Activated naive CD8-positive, alpha-beta T cell treated with anti-CD3 and anti-CD28 coated beads, Interleukin-2, amount 10 ng/mL, durations not matched to agents 7 days and 5 days (primary cell): Measurements from ENCODE around the gene ZCCHC24. TPM values are rescaled to one million over a fixed set of nuclear protein-coding genes. Genes with fewer than 3 reads are reported as not detected.

Experiments used
- ATAC-seq: fragments of 150-1000 bp; cut with Tn5 transposase; one replicate; pipeline ENCODE4 v1.10.0; 2021; ENCODE audit warnings: low read depth, moderate library complexity
- POLR2A ChIA-PET: fragments of 350-600 bp; sonication (Branson Sonifier 250); formaldehyde crosslinking; loops from one replicate; lab custom pipeline; 2021; ENCODE audit warnings: antibody characterized with exemption; lab: Charles Lee
- DNase-seq: peaks from one replicate; pipeline ENCODE4 v3.0.0; 2021
- H3K27ac Mint-ChIP-seq: one replicate; pipeline ENCODE4 v1.8.0; 2022; ENCODE audit warnings: mild to moderate bottlenecking, mixed read lengths
- H3K27me3 Mint-ChIP-seq: one replicate; pipeline ENCODE4 v1.8.0; 2022; ENCODE audit warnings: mild to moderate bottlenecking, moderate library complexity, mixed read lengths
- H3K36me3 Mint-ChIP-seq: one replicate; pipeline ENCODE4 v1.8.0; 2021; ENCODE audit warnings: mild to moderate bottlenecking, mixed read lengths
- H3K4me1 Mint-ChIP-seq: one replicate; pipeline ENCODE4 v1.8.0; 2021; ENCODE audit warnings: mixed read lengths
- H3K4me3 Mint-ChIP-seq: one replicate; pipeline ENCODE4 v1.8.0; 2022; ENCODE audit warnings: mild to moderate bottlenecking, moderate library complexity, mixed read lengths
- H3K9me3 Mint-ChIP-seq: one replicate; pipeline ENCODE4 v1.8.0; 2021; ENCODE audit warnings: mixed read lengths
- total RNA-seq, 2 experiments: library from RNA; stranded (reverse); gene quantifications; one replicate each; pipeline ENCODE4 v1.2.3, GENCODE V29; 2021

The ZCCHC24 gene
- total RNA-seq, 2 experiments from 2014 or later = 2.4 to 3.2 TPM

DNA sequence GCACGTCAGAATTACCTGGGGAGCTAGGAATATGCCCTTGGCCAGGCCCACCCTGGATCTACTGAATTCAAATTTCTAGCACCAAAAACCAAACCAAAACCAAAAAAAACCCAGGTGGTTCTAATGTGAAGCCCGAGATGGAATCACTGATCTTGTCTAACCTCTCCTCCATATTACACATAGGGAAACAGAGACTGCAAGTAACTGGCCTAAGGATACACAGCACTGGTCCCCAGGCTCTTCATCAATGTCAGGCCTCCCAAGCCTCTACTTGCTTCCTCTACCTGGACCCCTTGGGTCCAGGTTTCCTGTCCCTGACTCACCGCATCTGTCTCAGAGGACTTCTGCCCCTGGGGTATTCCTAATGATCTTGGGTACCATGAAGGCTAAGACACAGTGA, 30.7 kb downstream of the ZCCHC24 start:
- no peak for DNase-seq
- H3K9me3 Mint-ChIP-seq = no peaks in the 10 kb centered on the region
- POLR2A ChIA-PET = no interaction called here
- ATAC-seq = no peak
- H3K27me3 Mint-ChIP-seq = no peaks in the 10 kb centered on the region
- peaks cover 2% of the 10 kb centered on the region for H3K4me1 Mint-ChIP-seq
- no peak overlapping the region for H3K4me3 Mint-ChIP-seq
- H3K27ac Mint-ChIP-seq = no peak overlapping the region
- H3K36me3 Mint-ChIP-seq = no peaks in the 10 kb centered on the region

DNA sequence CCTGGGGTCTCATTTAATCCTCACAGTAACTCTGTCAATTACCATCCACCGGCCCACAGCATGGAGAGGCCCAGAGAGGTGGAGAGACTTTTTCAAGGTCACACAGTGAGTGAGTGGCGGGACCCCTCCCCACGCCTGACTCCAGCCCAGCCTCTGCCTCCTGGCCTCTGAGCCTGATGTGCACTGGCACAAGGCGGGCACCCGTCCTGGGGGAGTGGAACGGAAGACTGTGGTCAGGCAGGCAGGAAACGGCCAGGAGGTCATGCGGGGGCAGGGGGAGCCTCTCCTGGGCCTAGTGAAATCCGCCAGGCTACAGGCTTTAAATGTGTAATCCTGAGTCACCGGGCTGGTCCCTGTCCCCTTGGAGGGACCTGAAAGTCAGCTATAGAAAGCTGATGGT, 32.2 kb downstream of the ZCCHC24 start:
- Mint-ChIP-seq H3K9me3 (no peaks in the 10 kb centered on the region), H3K36me3 (no peaks in the 10 kb centered on the region), H3K4me1 (peaks cover 2% of the 10 kb centered on the region), H3K27me3 (no peaks in the 10 kb centered on the region), H3K4me3 (no peak overlapping the region), H3K27ac (no peak overlapping the region)
- ATAC-seq = no peak
- no peak for DNase-seq
- POLR2A ChIA-PET = no interaction called here

DNA sequence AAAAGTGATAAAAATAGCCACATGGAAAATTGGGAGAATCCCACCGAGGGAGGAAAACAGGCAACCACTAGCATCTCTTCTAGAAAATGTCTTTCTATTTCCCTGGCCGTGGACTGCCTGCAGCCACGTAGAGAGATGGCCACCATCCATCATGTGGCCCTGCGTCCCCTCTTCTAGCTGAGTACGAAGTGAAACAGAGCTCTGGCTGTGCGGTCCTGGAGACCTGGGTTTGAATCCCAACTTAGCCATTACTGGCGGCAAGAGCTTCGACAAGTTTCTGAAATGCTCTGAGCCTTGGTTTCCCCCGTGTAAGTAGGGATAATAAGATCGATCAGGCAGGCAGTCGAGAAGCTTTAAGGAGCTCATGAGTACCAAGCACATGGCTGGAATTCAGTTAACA, 32.9 kb downstream of the ZCCHC24 start:
- POLR2A ChIA-PET = no interaction called here
- no peaks in the 10 kb centered on the region for H3K9me3 Mint-ChIP-seq
- H3K4me3 Mint-ChIP-seq = no peak overlapping the region
- no peaks in the 10 kb centered on the region for H3K27me3 Mint-ChIP-seq
- H3K36me3 Mint-ChIP-seq = no peaks in the 10 kb centered on the region
- H3K27ac Mint-ChIP-seq = no peak overlapping the region
- peaks cover 2% of the 10 kb centered on the region for H3K4me1 Mint-ChIP-seq
- ATAC-seq = no peak
- DNase-seq = no peak

DNA sequence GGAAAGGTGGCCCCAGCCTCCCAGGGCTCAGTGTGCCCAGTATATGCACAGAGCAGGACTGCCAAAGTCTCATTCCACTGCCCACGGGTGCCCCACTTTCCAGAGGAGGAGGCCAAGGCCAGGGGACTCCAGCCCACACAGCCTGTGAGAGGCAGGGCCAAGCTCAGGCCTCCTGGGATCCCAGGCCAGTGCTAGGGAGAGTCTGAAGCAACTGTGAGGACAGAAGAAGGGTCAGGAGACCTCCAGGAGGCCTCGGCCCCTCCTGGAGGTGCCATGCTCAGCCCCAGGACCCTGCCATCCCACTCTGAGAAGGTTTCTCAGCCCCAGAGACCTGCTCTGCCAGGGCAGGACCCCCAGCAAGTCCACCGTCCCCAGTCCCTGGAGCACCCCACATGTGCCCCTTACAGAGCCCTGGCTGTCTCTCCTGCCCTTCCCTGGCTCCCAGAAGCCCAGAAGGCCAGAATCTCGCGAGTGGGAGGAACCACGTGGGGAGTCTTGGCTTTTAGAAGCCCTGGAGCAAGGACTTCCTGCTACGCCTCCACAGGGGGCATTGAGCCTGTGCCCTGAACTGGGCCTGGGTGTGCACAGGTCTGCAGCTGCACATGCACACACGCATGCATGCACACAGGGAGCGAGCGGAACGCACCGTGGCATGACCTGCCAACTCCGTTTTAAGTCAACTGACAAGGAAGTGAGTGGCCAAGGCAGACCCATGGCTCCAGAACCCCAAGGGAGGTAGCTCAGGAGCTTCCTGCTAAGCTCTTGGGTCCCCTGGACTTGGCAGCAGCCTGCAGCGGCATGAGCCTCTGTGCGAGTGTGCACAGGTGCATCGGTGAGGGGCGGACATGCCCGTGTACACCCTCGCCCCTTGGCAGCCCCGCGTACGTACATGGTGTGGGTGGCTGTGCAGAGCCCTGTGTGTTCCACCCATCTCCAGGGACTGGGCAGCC, 33.6 kb downstream of the ZCCHC24 start:
- POLR2A ChIA-PET = no interaction called here
- DNase-seq (no peak), ATAC-seq (no peak)
- Mint-ChIP-seq H3K4me3 (no peak overlapping the region), H3K36me3 (no peaks in the 10 kb centered on the region), H3K27me3 (no peaks in the 10 kb centered on the region), H3K9me3 (no peaks in the 10 kb centered on the region), H3K4me1 (peaks cover 2% of the 10 kb centered on the region), H3K27ac (no peak overlapping the region)

DNA sequence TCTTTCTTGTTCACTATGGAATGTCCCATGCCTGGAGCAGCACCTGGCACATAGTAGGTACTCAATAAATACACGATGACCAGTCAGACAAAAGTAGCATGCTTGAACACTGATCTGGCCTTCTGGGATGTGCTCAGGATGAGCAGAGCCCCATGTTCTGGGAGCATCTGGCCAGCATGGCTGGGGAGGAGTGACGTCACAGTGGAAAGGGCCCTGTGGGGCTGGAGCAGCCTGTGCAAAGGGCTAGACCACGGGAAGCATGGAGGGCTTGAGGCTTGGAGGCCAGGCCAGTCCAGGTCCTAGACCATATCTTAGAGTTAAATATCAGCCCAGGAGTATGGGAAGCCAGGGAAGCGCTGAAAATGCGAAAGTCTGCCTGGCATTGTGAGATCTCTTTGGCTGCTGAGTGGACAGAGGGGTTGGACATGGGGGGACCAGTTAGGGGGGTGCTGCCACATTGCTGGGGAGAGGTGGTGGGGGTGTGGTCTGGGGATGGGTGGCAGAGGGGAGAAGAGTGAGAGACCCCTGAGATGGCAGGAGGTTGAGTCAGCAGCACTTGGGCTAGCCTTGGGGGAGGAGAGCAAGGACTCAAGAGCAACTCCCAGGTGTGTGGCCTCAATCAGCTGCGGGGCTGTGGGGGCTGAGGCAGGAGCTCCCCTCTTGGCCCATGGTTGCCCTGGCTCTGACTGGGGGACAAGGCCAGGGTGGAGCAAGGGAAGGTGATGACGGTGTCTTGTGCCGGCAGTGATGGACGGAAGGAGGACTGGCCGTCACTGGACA, 34.9 kb downstream of the ZCCHC24 start:
- DNase-seq = no peak
- Mint-ChIP-seq H3K9me3 (no peaks in the 10 kb centered on the region), H3K27me3 (no peaks in the 10 kb centered on the region), H3K4me3 (no peak overlapping the region), H3K36me3 (no peaks in the 10 kb centered on the region), H3K27ac (no peak overlapping the region), H3K4me1 (peaks cover 2% of the 10 kb centered on the region)
- no peak for ATAC-seq
- POLR2A ChIA-PET = no interaction called here

DNA sequence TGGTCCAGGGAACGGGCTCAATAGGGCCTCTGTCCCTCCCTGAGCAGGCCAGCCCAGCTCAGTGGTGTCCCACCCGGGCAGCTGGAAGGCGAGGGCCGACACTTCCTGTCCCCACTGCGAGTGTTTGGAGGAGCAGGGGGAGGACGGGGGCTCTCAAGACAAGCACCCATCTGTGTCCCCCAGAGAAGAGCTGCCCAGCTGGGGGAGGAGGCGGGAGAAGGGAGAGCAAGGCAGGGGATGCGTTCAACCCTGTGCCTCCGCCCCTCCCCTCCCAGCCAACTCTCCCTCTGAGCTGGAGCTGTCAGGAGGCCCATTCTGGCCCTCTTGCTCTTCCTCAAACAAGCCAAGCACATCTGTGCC, 35.7 kb downstream of the ZCCHC24 start:
- ATAC-seq = no peak
- DNase-seq = no peak
- Mint-ChIP-seq H3K9me3 (no peaks in the 10 kb centered on the region), H3K27me3 (peaks cover under 1% of the 10 kb centered on the region), H3K4me1 (peaks cover 2% of the 10 kb centered on the region), H3K36me3 (no peaks in the 10 kb centered on the region), H3K4me3 (no peak overlapping the region), H3K27ac (no peak overlapping the region)
- POLR2A ChIA-PET = no interaction called here

DNA sequence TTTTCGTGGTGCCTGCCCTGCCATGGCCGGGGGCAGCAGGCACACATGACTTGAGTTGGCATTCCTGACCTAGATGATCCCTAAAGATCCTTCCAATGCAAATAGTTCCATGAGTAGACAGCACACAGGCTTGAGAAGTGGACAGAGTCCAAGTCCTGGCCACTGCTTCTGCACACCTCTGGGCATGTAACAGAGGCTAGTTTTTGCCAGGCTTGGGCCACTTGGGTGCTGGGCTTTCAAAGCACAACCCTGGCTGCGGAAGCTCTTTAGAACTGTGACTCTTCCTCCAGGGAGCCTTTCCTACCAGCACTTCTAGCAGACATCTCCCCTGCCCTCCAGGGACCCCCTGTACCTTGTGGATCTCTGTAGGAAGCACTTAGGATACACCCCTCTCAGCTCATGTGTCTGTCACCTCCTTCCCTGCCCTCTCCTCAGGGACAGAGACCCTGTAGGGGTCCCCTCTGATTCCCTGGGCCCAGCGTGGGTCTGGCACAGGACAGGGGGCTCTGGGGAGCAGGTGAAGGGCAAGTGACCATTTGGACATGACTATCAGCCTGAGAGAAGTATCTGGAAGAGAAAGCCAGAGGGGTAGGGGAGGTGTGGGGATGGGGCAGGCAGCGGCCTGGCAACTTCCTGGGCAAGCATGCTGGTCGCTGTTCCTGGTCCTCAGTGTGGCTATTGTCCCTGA, 36.2 kb downstream of the ZCCHC24 start:
- ATAC-seq = no peak
- H3K27ac Mint-ChIP-seq = no peak overlapping the region
- POLR2A ChIA-PET = no interaction called here
- no peak overlapping the region for H3K4me3 Mint-ChIP-seq
- no peaks in the 10 kb centered on the region for H3K9me3 Mint-ChIP-seq
- no peak for DNase-seq
- H3K36me3 Mint-ChIP-seq = no peaks in the 10 kb centered on the region
- peaks cover 6% of the 10 kb centered on the region for H3K4me1 Mint-ChIP-seq
- H3K27me3 Mint-ChIP-seq = peaks cover 4% of the 10 kb centered on the region

DNA sequence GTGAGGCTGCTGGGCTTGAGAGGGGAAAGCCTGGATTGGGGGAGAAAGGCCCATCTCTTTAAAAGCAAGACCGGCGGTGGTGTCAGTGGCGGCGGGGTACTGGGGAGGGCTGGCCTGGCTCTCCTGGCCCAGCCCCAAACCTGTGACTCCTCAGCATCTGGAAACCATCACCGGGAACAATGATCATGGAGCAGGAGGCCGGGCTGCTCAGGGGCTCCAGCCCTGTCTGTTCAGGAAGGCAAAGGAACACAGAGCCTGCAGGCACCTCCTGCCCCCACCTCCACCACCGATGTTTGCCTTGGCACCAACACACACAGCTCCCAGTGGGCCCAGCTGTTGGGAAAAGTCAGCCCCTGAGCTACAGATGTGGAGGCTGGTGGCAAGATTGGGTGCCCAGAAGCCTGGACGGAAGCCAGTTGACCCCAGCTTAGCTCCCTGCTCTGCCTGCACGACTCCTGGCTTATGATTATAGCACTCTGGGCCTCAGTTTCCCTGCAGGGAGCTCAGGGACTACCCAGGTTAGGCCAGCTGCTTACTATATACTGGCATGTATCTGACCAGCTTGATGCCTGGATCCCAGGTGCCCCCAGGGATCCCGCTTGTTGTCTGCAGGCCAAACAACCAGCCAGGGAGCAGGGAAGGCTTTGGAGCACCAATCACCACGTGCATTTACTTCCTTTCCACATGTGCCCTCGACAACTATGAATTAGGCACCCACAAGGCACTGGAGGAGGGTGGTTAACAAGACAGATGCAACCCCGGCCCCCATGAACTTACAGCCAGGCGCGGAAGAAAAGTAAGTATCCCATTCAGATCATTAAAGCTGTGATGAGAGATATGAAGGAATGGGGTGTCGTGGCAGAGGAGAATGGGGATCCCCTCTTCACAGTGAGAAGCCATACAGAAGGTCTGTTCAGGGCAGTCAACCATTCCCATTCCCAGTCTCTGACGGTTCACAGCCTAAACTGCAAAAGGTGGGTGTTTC, 37.3 kb downstream of the ZCCHC24 start:
- Mint-ChIP-seq H3K4me3 (no peak overlapping the region), H3K9me3 (no peaks in the 10 kb centered on the region), H3K27me3 (peaks cover 6% of the 10 kb centered on the region), H3K27ac (no peak overlapping the region), H3K4me1 (peaks cover 5% of the 10 kb centered on the region), H3K36me3 (no peaks in the 10 kb centered on the region)
- POLR2A ChIA-PET = no interaction called here
- no peak for ATAC-seq
- no peak for DNase-seq

DNA sequence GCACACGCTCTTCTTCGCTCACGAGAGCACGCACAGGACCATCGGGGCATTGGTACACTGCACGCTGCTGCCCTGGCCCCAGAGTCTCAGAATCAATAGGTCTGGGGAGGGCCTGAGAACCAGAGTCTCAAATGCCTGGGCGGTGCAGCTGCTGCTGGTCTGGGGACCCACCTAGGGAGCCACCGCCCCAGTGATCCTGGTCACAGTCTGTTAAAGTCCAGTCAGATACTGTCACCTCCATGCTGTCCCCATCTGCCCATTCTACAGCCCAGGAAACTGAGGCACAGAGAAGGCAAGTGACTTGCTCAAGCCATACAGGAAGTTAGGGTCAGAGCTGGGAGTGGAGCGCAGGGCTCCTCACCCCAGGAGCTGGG, 38.0 kb downstream of the ZCCHC24 start:
- ATAC-seq (no peak), DNase-seq (no peak)
- Mint-ChIP-seq H3K4me1 (peaks cover 4% of the 10 kb centered on the region), H3K4me3 (no peak overlapping the region), H3K9me3 (no peaks in the 10 kb centered on the region), H3K36me3 (no peaks in the 10 kb centered on the region), H3K27ac (no peak overlapping the region), H3K27me3 (peaks cover 6% of the 10 kb centered on the region)
- POLR2A ChIA-PET = no interaction called here

DNA sequence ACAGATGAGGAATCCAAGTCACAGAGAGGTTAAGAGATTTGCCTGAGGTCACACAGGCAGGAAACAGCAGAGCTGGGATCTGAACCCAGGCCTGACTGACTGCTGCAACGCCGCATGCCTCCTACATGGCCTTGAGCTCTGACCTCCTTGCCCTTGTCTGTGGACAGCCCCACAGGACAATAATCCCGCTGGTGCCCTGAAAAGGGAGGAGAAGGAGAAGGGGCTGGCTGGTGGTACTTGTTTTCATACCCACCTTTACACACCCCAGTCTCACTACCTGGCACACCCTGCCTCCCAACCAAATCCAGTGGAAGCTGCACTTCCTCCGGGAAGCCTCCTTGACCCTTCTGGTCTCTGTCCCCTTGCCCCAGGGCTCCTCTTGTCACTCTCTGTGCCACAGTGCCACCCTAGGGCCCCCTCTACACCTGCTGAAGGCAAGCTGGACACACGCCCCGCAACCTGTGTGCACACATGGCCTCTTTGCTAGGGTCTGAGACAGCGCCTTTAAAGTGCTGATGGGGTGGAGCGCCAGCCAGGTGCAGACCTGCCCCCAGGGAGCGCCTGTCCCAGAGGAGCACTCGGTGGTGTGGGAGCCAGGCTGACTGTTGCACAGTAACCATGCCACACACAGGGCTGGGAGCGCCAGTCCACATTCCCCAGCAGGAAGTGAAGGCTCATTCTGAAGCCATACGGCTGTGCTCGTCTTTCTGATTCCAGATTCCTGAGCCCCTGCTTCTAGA, 38.6 kb downstream of the ZCCHC24 start:
- ATAC-seq = no peak
- Mint-ChIP-seq H3K27me3 (peaks cover 6% of the 10 kb centered on the region), H3K36me3 (no peaks in the 10 kb centered on the region), H3K4me3 (no peak overlapping the region), H3K27ac (no peak overlapping the region), H3K4me1 (peaks cover 4% of the 10 kb centered on the region), H3K9me3 (no peaks in the 10 kb centered on the region)
- no peak for DNase-seq
- POLR2A ChIA-PET = no interaction called here

DNA sequence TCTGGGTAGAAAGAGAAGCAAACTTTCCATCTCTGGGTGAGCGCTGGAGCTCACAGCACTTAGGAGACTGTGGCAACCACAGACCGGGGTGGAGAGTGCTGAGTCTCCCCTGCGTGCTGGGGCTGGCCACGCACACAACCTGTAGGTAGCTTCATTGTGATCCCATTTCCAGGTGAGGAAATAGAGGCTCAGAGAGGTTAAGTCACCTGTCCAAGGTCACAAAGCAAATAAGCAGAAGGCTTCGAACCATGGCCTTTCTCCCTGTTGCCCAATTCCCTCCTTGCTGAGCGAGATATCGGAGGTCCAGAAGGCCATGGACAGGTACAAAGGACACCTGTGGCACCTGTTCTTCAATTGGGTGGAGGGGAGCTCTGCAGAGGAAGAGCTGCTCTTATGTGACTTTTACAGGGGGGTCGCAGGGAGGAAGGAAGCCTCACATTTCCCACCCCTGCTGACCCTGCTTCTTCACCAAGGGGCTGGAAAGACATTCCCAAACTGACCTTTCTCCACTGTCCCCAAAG, 39.4 kb downstream of the ZCCHC24 start:
- Mint-ChIP-seq H3K9me3 (no peaks in the 10 kb centered on the region), H3K27me3 (peaks cover 6% of the 10 kb centered on the region), H3K4me3 (no peak overlapping the region), H3K4me1 (peaks cover 4% of the 10 kb centered on the region), H3K36me3 (no peaks in the 10 kb centered on the region), H3K27ac (no peak overlapping the region)
- POLR2A ChIA-PET = no interaction called here
- ATAC-seq (no peak), DNase-seq (no peak)
